Stomach (tissue), 9 donors: ENCODE results near the gene ABHD1. TPM values are rescaled to one million over a fixed set of nuclear protein-coding genes. Genes with fewer than 3 reads are reported as not detected.

ENCODE experiments used
- DNase-seq, 2 donors: peaks; one replicate each; pipeline versions ENCODE4 v3.0.0 to v3.0.0-alpha.2; 2013 to 2019
- H3K27ac ChIP-seq, 5 donors: fragments of 200-600 bp in 4 of 5; sonication (generic) in 4 of 5; one replicate each; pipeline ENCODE4 v1.5.1; 2013 to 2019; ENCODE audit warnings: mild to moderate bottlenecking in 1 of 5, moderate library complexity in 1 of 5
- H3K27me3 ChIP-seq, 3 donors: fragments of 200-600 bp; sonication (generic); one replicate each; pipeline ENCODE4 v1.5.1; 2017 to 2019; ENCODE audit warnings: mixed run types in 1 of 3
- H3K36me3 ChIP-seq, 4 donors: fragments of 200-600 bp; sonication (generic); 1 replicate in 3 of 4; 2 replicates in 1 of 4; pipeline ENCODE4 v1.5.1; 2016 to 2019
- H3K4me1 ChIP-seq, 4 donors: fragments of 200-600 bp; sonication (generic); one replicate each; pipeline ENCODE4 v1.5.1; 2016 to 2019
- H3K4me3 ChIP-seq, 4 donors: fragments of 200-600 bp; sonication (generic) in 3 of 4; one replicate each; pipeline ENCODE4 v1.5.1; 2016 to 2019; ENCODE audit warnings: mild to moderate bottlenecking in 1 of 4
- H3K9me3 ChIP-seq, 4 donors: fragments of 200-600 bp; sonication (generic); one replicate each; pipeline ENCODE4 v1.5.1; 2016 to 2019
- EP300 ChIP-seq: sonication (generic); formaldehyde crosslinking; IDR thresholded peaks from one replicate; pipeline ENCODE4 v1.6.1; 2017; ENCODE audit warnings: antibody characterized with exemption
- POLR2A ChIP-seq, 4 donors: fragments of 450-650 bp; IDR thresholded peaks; one replicate each; pipeline ENCODE4 v1.6.1; 2016; ENCODE audit warnings: antibody characterized with exemption in 4 of 4, control low read depth in 2 of 4, mild to moderate bottlenecking in 1 of 4, moderate library complexity in 1 of 4
- POLR2AphosphoS5 ChIP-seq, 3 donors: sonication (generic); formaldehyde crosslinking; IDR thresholded peaks; one replicate each; pipeline ENCODE4 v1.6.1; 2016; ENCODE audit warnings: antibody characterized with exemption in 3 of 3
- WGBS, 5 donors: extraction: QIAGEN DNeasy Blood & Tissue Kit in 3 of 5; methylation state at CpG; one replicate each; pipeline versions ENCODE4 v1.1.5 to v1.1.7; 2013 to 2018; 5-methylcytosine and 5-hydroxymethylcytosine counted together
- intact Hi-C: fragments of 100-400 bp; cut with DNase I; formaldehyde crosslinking; loops from one replicate; pipeline ENCODE4 v1.15.1; 2023; ENCODE audit warnings: low total_unique reads
- polyA plus RNA-seq, 3 donors: library from polyadenylated mRNA; stranded (reverse); fragments of 200-250 nt; gene quantifications; one replicate each; pipeline ENCODE4 v1.2.3, GENCODE V29; 2013
- total RNA-seq, 5 donors: library from RNA; depleted of rRNA; stranded (reverse); fragments of >200 nt; gene quantifications; one replicate each; pipeline versions ENCODE4 v1.1.0 to v1.2.3, GENCODE V29; 2014 to 2016
- TF ChIP-seq, protein P1 (sequence below), 7 experiments: fragments of 450-650 bp in 4 of 7; fragments of 200-600 bp in 3 of 7; sonication (generic) in 3 of 7; IDR thresholded peaks; one replicate each; pipeline ENCODE4 v1.5.1; 2016 to 2019; ENCODE audit warnings: antibody characterized with exemption in 7 of 7, control low read depth in 2 of 7, mild to moderate bottlenecking in 1 of 7
- donor health status: healthy with polysubstance abuse.
- donor health status: Bipolar disorder and iron deficiency.
- donor health status: healthy.

The ABHD1 gene
- total and polyA plus RNA-seq, 8 donors, result 0.23 to 0.75 TPM; not detected in 6

- Histone ChIP-seq H3K4me3 (no peak overlapping the region), H3K36me3 (peaks cover 3 to 7% (median 4%) of the 10 kb centered on the region in 4 donors), H3K4me1 (peaks cover 10 to 19% (median 16%) of the 10 kb centered on the region in 4 donors), H3K27me3 (no peaks in the 10 kb centered on the region), H3K27ac (no peak overlapping the region), H3K9me3 (no peaks in the 10 kb centered on the region)
- TF ChIP-seq, protein P1, sequence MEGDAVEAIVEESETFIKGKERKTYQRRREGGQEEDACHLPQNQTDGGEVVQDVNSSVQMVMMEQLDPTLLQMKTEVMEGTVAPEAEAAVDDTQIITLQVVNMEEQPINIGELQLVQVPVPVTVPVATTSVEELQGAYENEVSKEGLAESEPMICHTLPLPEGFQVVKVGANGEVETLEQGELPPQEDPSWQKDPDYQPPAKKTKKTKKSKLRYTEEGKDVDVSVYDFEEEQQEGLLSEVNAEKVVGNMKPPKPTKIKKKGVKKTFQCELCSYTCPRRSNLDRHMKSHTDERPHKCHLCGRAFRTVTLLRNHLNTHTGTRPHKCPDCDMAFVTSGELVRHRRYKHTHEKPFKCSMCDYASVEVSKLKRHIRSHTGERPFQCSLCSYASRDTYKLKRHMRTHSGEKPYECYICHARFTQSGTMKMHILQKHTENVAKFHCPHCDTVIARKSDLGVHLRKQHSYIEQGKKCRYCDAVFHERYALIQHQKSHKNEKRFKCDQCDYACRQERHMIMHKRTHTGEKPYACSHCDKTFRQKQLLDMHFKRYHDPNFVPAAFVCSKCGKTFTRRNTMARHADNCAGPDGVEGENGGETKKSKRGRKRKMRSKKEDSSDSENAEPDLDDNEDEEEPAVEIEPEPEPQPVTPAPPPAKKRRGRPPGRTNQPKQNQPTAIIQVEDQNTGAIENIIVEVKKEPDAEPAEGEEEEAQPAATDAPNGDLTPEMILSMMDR (IDR thresholded peaks at IDR 0.05), result no peak
- TF ChIP-seq EP300, result no peak
- no peak for TF ChIP-seq POLR2A (IDR thresholded peaks at IDR 0.05)
- TF ChIP-seq POLR2AphosphoS5 (IDR thresholded peaks at IDR 0.05), result no peak
- intact Hi-C loops, result no loop called here
- WGBS, 5 donors, result 93 to 95% (median 94%) methylated on average over 17 to 21 of the region's 21 CpGs
- no peak for DNase-seq
Observed at GRCh38 chr2:27137322-27137935, 13.8 kb downstream of the ABHD1 start.

DNA sequence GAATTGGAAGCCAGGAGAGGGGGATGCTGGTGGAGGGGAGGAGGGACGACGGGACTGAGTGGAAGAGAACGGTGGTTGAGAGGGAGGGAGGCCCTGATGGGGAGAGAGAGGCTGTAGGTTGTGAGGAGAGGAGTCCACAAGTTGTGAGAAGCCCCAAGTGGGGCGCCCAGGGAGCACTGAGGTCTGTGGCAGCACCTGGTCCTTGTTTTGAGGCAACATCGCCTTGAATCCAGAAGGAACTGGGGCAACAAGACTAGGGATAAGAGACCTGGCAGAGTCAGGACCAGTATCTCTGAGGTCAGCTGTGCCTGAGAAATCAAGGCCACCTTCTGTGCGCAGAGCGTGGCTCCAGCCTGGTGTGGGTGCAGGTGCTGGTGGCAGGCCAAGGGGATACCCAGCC lies 14.5 kb downstream of the ABHD1 start:
- no peaks in the 10 kb centered on the region for H3K27me3 ChIP-seq
- H3K4me1 ChIP-seq, result peaks cover 7 to 13% (median 9%) of the 10 kb centered on the region in 4 donors
- H3K9me3 ChIP-seq, result no peaks in the 10 kb centered on the region
- H3K27ac ChIP-seq, result no peak overlapping the region
- no peak overlapping the region for H3K4me3 ChIP-seq
- intact Hi-C loops, result no loop called here
- no peak for DNase-seq
- 78 to 86% (median 82%) methylated on average over 5 to 7 of the region's 7 CpGs for whole genome bisulfite sequencing, 5 donors
- H3K36me3 ChIP-seq, result no peaks in the 10 kb centered on the region
- no peak for TF ChIP-seq POLR2AphosphoS5 (IDR thresholded peaks at IDR 0.05)
- no peak for TF ChIP-seq POLR2A (IDR thresholded peaks at IDR 0.05)
- TF ChIP-seq EP300, result no peak
- TF ChIP-seq, protein P1 (IDR thresholded peaks at IDR 0.05), result no peak

DNA sequence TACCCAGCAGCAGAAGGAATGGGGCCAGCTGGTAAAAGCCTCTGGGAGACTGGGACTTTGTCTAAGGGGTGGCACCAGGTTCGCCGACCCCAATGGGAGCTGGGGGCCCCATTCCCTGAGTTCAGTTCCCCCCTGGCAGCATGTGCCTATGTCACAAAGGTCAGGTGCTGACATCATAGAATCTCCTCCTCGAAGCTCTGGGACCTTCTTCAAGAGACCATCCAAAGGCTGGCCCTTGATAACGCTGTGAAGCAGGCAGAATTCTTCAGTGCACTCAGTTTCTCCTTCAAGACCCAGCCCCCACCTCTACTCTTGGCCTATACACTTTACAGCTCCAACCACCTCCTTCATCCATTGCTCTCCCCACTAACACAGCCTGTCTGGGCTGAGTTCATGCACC lies 15.7 kb downstream of the ABHD1 start, which contains the start of gene PRR30:
TSS of gene PRR30 (minus strand) at position 101 of the 400 bp plus-strand sequence. CDS start 1,081 bp downstream, outside the sequence.
- Histone ChIP-seq H3K27me3 (no peaks in the 10 kb centered on the region), H3K27ac (no peak within 1 kb of the TSS), H3K36me3 (no peaks in the 10 kb centered on the region), H3K4me1 (peaks cover 0 to 4% (median 0%) of the 10 kb centered on the region in 4 donors), H3K9me3 (no peaks in the 10 kb centered on the region), H3K4me3 (no peak within 1 kb of the TSS)
- DNase-seq, result no peak
- TF ChIP-seq EP300 (no peak), POLR2AphosphoS5 (IDR thresholded peaks at IDR 0.05) (no peak), POLR2A (IDR thresholded peaks at IDR 0.05) (no peak)
- TF ChIP-seq, protein P1 (IDR thresholded peaks at IDR 0.05), result no peak
- WGBS, 5 donors, result 72 to 85% (median 78%) methylated on average over 4 of the region's 4 CpGs
- intact Hi-C loops, result no loop called here

DNA sequence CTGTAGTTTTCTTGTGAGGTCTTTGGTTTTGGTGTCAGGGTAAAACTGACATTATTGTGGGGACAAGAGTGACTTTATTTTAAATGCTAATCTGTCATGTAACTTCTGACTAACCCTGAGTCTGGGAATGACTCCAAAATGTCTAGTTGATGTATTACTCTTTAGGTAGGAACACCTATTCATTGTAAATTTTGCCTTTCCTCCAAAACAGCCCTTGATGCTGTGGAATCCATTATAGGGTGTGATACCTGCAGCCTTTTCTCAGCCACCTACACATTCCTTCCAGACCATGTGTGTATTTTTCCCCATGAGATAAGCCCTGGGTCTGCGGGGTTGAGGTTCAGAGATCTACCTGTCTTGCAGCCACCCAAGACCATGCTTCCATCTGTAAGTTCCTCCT lies 19.7 kb downstream of the ABHD1 start:
- no peak for DNase-seq
- H3K9me3 ChIP-seq, result no peaks in the 10 kb centered on the region
- peaks cover 0 to 4% (median 0%) of the 10 kb centered on the region in 3 donors for H3K27me3 ChIP-seq
- no peaks in the 10 kb centered on the region for H3K36me3 ChIP-seq
- no peaks in the 10 kb centered on the region for H3K4me1 ChIP-seq
- WGBS, 5 donors, result 17 to 56% (median 27%) methylated on average over 1 of the region's 1 CpG
- intact Hi-C loops, result no loop called here
- no peak overlapping the region for H3K27ac ChIP-seq
- no peak overlapping the region for H3K4me3 ChIP-seq
- no peak for TF ChIP-seq POLR2AphosphoS5 (IDR thresholded peaks at IDR 0.05)
- TF ChIP-seq EP300, result no peak
- TF ChIP-seq POLR2A (IDR thresholded peaks at IDR 0.05), result no peak
- TF ChIP-seq, protein P1 (IDR thresholded peaks at IDR 0.05), result no peak
